Uterus (tissue), 4 donors: Measurements from ENCODE around the gene PSAPL1. TPM values are rescaled to one million over a fixed set of nuclear protein-coding genes. Genes with fewer than 3 reads are reported as not detected.
"Not testable (repeated sequence)": the region's sequence is repeated elsewhere in the genome, so short reads cannot be mapped to it uniquely, and the experiment has no call there.

Experiments used
- DNase-seq, 2 donors: peaks; one replicate each; pipeline ENCODE4 v3.0.0-alpha.2; 2019 to 2020
- H3K27ac ChIP-seq, 2 donors: fragments of 200-600 bp; sonication (generic); 1 replicate in 1 of 2; 2 replicates in 1 of 2; pipeline ENCODE4 v1.5.1; 2016 to 2018
- H3K27me3 ChIP-seq, 2 donors: fragments of 200-600 bp; sonication (generic); one replicate each; pipeline ENCODE4 v1.5.1; 2018 to 2019; ENCODE audit warnings: control low read depth in 1 of 2
- H3K36me3 ChIP-seq, 2 donors: fragments of 200-600 bp; sonication (generic); one replicate each; pipeline ENCODE4 v1.5.1; 2019; ENCODE audit warnings: control low read depth in 1 of 2
- H3K4me1 ChIP-seq, 2 donors: fragments of 200-600 bp; sonication (generic); one replicate each; pipeline ENCODE4 v1.5.1; 2018 to 2019; ENCODE audit warnings: control low read depth in 1 of 2
- H3K4me3 ChIP-seq, 2 donors: fragments of 200-600 bp; sonication (generic); 1 replicate in 1 of 2; 2 replicates in 1 of 2; pipeline ENCODE4 v1.5.1; 2018 to 2019; ENCODE audit warnings: mild to moderate bottlenecking in 1 of 2
- H3K9me3 ChIP-seq, 2 donors: fragments of 200-600 bp; sonication (generic); one replicate each; pipeline ENCODE4 v1.5.1; 2019; ENCODE audit warnings: control low read depth in 1 of 2
- POLR2A ChIP-seq, 2 donors: fragments of 450-650 bp; IDR thresholded peaks; one replicate each; pipeline ENCODE4 v1.6.1; 2016; ENCODE audit warnings: antibody characterized with exemption in 2 of 2, mild to moderate bottlenecking in 1 of 2, moderate library complexity in 1 of 2
- intact Hi-C: fragments of 100-400 bp; cut with DNase I; formaldehyde crosslinking; loops from one replicate; pipeline ENCODE4 v1.15.1; 2023; ENCODE audit warnings: low total_unique reads
- total RNA-seq, 4 donors: library from RNA; depleted of rRNA in 3 of 4; stranded (reverse); fragments of >200 nt in 3 of 4; gene quantifications; one replicate each; pipeline versions ENCODE4 v1.1.0 to v1.2.4, GENCODE V29; 2014 to 2023
- TF ChIP-seq, protein P1 (sequence below), 4 experiments: fragments of 200-600 bp in 2 of 4; fragments of 450-650 bp in 2 of 4; sonication (generic) in 2 of 4; IDR thresholded peaks; one replicate each; pipeline ENCODE4 v1.5.1; 2016 to 2019; ENCODE audit warnings: antibody characterized with exemption in 4 of 4, mild to moderate bottlenecking in 2 of 4, moderate library complexity in 1 of 4
- donor health status: DM: yes; HTN: yes; CAD: no.

The PSAPL1 gene
- total RNA-seq, 4 donors from 2014 or later, result not detected

DNA sequence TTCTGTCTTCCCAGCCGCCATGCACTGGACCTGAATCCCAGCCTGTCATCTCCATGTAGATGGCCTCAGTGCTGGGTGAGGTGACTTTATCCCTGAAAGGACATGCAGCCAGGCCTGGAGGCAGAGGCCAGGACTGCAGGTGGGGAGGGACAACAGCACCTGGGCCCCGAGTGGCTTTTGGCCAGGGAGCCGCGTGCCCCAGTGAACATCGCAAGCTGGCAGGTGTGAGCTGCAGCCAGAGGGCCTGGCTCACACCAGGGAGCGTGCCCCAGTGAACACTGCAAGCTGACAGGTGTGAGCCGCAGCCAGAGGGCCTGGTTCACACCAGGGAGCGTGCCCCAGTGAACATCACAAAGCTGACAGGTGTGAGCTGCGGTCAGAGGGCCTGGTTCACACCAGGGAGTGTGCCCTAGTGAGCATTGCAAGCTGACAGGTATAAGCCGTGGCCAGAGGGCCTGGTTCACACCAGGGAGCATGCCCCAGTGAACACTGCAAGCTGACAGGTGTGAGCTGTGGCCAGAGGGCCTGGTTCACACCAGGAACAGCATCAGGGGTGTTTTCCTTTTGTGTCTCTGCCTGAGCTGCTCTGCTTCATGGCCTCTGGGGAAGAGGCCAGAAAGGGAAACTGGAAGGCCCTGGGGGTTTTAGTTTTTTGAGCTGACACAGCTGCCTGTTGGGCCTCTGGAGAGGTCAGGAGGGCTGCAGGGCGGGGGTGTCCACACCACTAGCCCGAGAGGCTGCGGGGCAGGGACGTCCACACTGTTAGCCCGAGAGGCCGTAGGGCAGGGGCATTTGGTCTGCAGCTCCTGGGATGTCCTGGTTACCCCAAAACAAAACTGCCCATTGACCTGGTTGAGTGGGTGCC lies 22.7 kb upstream of the PSAPL1 start:
- Histone ChIP-seq H3K27ac (no peak overlapping the region), H3K36me3 (no peaks in the 10 kb centered on the region), H3K9me3 (no peaks in the 10 kb centered on the region), H3K4me1 (no peaks in the 10 kb centered on the region), H3K4me3 (no peak overlapping the region), H3K27me3 (no peaks in the 10 kb centered on the region)
- intact Hi-C loops, result no loop called here
- TF ChIP-seq POLR2A (IDR thresholded peaks at IDR 0.05), result no peak
- TF ChIP-seq, protein P1, sequence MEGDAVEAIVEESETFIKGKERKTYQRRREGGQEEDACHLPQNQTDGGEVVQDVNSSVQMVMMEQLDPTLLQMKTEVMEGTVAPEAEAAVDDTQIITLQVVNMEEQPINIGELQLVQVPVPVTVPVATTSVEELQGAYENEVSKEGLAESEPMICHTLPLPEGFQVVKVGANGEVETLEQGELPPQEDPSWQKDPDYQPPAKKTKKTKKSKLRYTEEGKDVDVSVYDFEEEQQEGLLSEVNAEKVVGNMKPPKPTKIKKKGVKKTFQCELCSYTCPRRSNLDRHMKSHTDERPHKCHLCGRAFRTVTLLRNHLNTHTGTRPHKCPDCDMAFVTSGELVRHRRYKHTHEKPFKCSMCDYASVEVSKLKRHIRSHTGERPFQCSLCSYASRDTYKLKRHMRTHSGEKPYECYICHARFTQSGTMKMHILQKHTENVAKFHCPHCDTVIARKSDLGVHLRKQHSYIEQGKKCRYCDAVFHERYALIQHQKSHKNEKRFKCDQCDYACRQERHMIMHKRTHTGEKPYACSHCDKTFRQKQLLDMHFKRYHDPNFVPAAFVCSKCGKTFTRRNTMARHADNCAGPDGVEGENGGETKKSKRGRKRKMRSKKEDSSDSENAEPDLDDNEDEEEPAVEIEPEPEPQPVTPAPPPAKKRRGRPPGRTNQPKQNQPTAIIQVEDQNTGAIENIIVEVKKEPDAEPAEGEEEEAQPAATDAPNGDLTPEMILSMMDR (IDR thresholded peaks at IDR 0.05), result no peak
- DNase-seq, result no peak

GRCh38 chr4:7452802-7453201 lies 18.1 kb upstream of the PSAPL1 start:
- H3K9me3 ChIP-seq, H3K27me3 ChIP-seq, intact Hi-C loops, H3K4me1 ChIP-seq, H3K4me3 ChIP-seq, H3K27ac ChIP-seq, DNase-seq, H3K36me3 ChIP-seq: not testable (repeated sequence)

DNA sequence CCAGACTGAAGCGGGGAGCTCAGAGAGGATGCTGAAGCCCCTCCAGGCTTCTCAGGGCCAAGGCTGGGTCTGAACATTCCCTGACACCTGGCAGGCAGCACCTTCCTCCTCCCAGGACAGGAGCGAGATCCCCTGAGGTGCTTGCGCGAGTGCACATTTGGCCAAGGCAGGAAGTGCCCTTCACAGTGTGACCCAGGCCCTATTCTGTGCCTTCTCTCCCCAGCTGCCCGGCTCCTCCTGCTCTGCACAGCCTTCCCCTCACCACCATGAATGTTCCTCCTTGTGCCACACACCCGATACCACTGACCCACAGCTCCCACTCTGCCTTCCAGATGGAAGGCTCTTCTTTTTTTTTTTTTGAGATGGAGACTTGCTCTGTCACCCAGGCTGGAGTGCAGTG lies 17.1 kb upstream of the PSAPL1 start:
- Histone ChIP-seq H3K27me3 (no peaks in the 10 kb centered on the region), H3K9me3 (no peaks in the 10 kb centered on the region), H3K4me3 (no peak overlapping the region), H3K27ac (no peak overlapping the region), H3K4me1 (no peaks in the 10 kb centered on the region), H3K36me3 (no peaks in the 10 kb centered on the region)
- no peak for TF ChIP-seq POLR2A (IDR thresholded peaks at IDR 0.05)
- TF ChIP-seq, protein P1 (IDR thresholded peaks at IDR 0.05), result no peak
- DNase-seq, result no peak
- intact Hi-C loops, result no loop called here

- intact Hi-C loops, result no loop called here
- H3K4me3 ChIP-seq, result no peak overlapping the region
- TF ChIP-seq, protein P1 (IDR thresholded peaks at IDR 0.05), result no peak
- TF ChIP-seq POLR2A (IDR thresholded peaks at IDR 0.05), result no peak
- H3K9me3 ChIP-seq, result no peaks in the 10 kb centered on the region
- H3K36me3 ChIP-seq, result no peaks in the 10 kb centered on the region
- no peaks in the 10 kb centered on the region for H3K27me3 ChIP-seq
- H3K27ac ChIP-seq, result no peak overlapping the region
- DNase-seq, result no peak
- H3K4me1 ChIP-seq, result no peaks in the 10 kb centered on the region
These were observed 16.7 kb upstream of the PSAPL1 start for GRCh38 chr4:7451434-7451789.

- no peaks in the 10 kb centered on the region for H3K9me3 ChIP-seq
- DNase-seq, result no peak
- H3K4me3 ChIP-seq, result no peak overlapping the region
- no peaks in the 10 kb centered on the region for H3K27me3 ChIP-seq
- no peaks in the 10 kb centered on the region for H3K4me1 ChIP-seq
- intact Hi-C loops, result no loop called here
- no peak for TF ChIP-seq POLR2A (IDR thresholded peaks at IDR 0.05)
- TF ChIP-seq, protein P1 (IDR thresholded peaks at IDR 0.05), result no peak
- no peak overlapping the region for H3K27ac ChIP-seq
- no peaks in the 10 kb centered on the region for H3K36me3 ChIP-seq
These were observed 16.2 kb upstream of the PSAPL1 start for GRCh38 chr4:7450775-7451433.
